Measurements from ENCODE around the gene BCAR3.
A peak's percentile ranks its signal among the peaks of the same experiment; 100 is the strongest.
"Not testable (repeated sequence)": the region's sequence is repeated elsewhere in the genome, so short reads cannot be mapped to it uniquely, and the experiment has no call there.

BCAR3 gene

GRCh38 chr1:93689521-93690223 is 8.0 kb upstream of the BCAR3 start:
- DNase-seq (ENCODE audit: low read depth, low spot score): no peak

GRCh38 chr1:93687542-93687941 is 5.9 kb upstream of the BCAR3 start:
- DNase-seq (ENCODE audit: low read depth, low spot score): no peak

GRCh38 chr1:93686504-93687250 is 5.0 kb upstream of the BCAR3 start:
- DNase-seq (ENCODE audit: low read depth, low spot score): no peak

GRCh38 chr1:93685918-93686317 is 4.3 kb upstream of the BCAR3 start:
- no peak for DNase-seq (ENCODE audit: low read depth, low spot score)

- no peak for DNase-seq (ENCODE audit: low read depth, low spot score)
These were observed 1.6 kb upstream of the BCAR3 start for GRCh38 chr1:93683234-93683633.

- no peak for DNase-seq (ENCODE audit: low read depth, low spot score)
These were observed 364 bp upstream of the BCAR3 start for GRCh38 chr1:93681989-93682412.

GRCh38 chr1:93680420-93681100 is 1.1 kb downstream of the BCAR3 start:
- DNase-seq (ENCODE audit: low read depth, low spot score): peak; percentile 94

GRCh38 chr1:93680076-93680419 is 1.6 kb downstream of the BCAR3 start:
- peak; percentile 68 for DNase-seq (ENCODE audit: low read depth, low spot score)

GRCh38 chr1:93679546-93679945 is 2.1 kb downstream of the BCAR3 start:
- no peak for DNase-seq (ENCODE audit: low read depth, low spot score)

- no peak for DNase-seq (ENCODE audit: low read depth, low spot score)
These were observed 2.6 kb downstream of the BCAR3 start for GRCh38 chr1:93678946-93679480.

- no peak for DNase-seq (ENCODE audit: low read depth, low spot score)
These were observed 3.1 kb downstream of the BCAR3 start for GRCh38 chr1:93678491-93678890.

- no peak for DNase-seq (ENCODE audit: low read depth, low spot score)
These were observed 3.9 kb downstream of the BCAR3 start for GRCh38 chr1:93677729-93678128.

GRCh38 chr1:93676427-93676826 is 5.2 kb downstream of the BCAR3 start:
- DNase-seq (ENCODE audit: low read depth, low spot score): peak; percentile 38

- peak; percentile 45 for DNase-seq (ENCODE audit: low read depth, low spot score)
These were observed 5.7 kb downstream of the BCAR3 start for GRCh38 chr1:93675931-93676330.

GRCh38 chr1:93675271-93675670 is 6.4 kb downstream of the BCAR3 start:
- DNase-seq (ENCODE audit: low read depth, low spot score): no peak

- not testable (repeated sequence) for DNase-seq (ENCODE audit: low read depth, low spot score)
These were observed 7.6 kb downstream of the BCAR3 start for GRCh38 chr1:93674071-93674470.

- DNase-seq (ENCODE audit: low read depth, low spot score): no peak
These were observed 8.3 kb downstream of the BCAR3 start for GRCh38 chr1:93673163-93673829.

- DNase-seq (ENCODE audit: low read depth, low spot score): no peak
These were observed 9.0 kb downstream of the BCAR3 start for GRCh38 chr1:93672477-93673162.

- peak; percentile 86 for DNase-seq (ENCODE audit: low read depth, low spot score)
These were observed 9.6 kb downstream of the BCAR3 start for GRCh38 chr1:93672069-93672468.

- no peak for DNase-seq (ENCODE audit: low read depth, low spot score)
These were observed 10.5 kb downstream of the BCAR3 start for GRCh38 chr1:93671099-93671621.

- DNase-seq (ENCODE audit: low read depth, low spot score): peak; percentile 90
These were observed 11.5 kb downstream of the BCAR3 start for GRCh38 chr1:93670141-93670540.
